Activated T-cell treated with anti-CD3 and anti-CD28 coated beads for 48 hours (primary cell): ENCODE data around the gene DHPS.
"Not testable (repeated sequence)": the region's sequence is repeated elsewhere in the genome, so short reads cannot be mapped to it uniquely, and the experiment has no call there.

Source experiments
- DNase-seq: peaks from one replicate; pipeline ENCODE4 v3.0.0-alpha.2; 2020; ENCODE audit warnings: low read depth

DHPS gene

DNA sequence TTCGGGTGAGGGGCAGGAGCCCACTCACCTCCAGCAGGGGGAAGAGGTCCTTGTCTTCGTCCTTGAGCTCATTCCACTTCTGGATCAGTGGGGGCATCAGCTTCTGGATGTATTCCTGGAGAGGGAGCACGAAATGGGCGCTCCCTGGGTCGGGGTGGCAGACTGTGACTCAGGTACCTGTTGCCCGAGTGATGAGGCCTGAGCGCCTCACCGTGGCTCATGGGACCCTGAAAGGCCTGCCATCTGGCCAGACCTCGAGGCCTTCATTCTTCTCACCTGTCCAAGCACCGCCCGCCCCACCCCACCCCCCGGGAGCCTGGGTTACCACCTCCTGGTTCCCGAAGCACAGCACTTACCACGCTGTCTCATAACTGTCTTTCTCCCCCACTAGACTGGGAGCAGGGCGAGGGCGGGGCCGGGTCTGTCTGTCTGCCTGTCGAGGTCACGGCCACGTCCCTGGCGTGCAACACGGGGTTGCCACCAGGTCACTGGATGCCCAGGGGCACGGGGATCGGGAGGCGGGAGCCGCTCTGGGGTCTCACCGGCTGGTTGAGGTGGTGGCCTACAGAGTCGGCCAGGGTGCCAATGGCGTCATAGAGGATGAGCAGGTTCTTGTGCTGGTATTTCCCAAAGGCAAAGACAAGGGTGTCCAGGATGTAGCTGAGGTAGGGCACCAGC, 24.1 kb upstream of the DHPS start:
- no peak for DNase-seq

DNA sequence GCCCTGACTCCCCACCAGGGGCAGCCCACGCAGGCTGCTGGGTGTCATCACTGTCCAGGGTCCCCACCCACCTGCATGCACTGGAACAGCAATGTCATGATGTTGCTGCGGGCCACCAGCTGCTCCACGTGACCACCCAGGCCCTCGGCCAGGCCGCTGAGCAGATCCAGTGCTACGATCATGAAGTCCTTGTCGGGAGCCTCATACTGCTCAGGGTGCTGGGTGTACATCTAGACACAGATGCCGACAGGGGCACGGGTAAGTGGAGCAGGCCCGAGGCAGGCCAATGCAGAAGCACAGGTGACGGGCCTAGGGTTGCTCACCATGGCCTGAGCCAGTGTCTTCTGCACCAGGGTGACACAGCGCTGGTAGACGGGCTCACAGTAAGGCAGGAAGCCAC, 23.5 kb upstream of the DHPS start:
- no peak for DNase-seq

DNA sequence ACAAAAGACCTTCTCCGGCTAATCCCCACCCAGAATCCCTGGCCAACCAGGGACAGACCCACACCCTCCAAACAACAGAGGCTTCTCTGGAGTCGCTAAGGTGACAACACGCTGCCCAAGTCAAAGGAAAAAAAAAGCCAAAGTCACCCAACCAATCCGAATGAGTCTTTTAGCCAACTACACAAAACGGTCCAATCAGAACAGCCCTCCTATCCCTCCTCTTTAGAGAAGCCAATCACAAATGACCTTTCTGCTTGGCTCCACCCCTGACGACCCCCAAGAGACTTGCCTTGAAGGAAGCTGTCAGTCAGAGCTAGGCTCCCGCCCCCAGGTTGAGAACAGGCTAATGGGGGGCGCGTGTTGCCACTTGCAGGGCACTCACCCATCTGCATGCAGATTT, 21.4 kb upstream of the DHPS start:
- no peak for DNase-seq

DNA sequence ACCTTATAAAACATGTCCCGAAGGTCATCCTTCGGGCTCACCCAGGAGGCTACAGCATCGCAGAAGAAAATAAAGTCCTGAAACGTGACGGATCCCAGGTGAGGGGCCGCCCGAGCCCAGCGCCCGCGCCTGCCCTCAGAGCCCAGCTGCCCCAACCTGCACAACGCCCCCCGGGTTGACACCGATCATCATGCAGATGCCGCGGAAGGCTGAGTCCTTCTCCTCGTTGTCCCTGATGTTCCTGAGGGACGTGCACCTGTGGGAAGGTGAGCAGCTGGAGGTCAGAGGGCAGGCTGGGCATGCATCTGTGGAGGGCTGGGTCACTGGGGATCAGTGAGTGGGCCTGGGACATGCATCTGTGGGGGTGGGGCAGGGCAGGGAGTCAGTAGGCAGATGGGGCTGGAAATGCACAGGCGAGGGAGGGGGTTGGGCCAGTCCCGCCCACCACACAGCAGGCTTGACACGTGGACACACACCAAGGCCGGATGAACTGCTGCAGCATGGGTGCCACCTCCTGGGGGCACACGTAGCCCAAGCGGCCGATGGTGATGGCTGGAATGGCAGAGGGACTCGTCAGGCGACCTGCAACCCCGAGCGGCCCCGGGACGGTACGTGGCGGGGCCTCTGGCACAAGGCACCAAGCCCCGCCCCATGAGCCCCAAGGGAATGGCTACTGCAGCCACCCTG, 20.1 kb upstream of the DHPS start:
- DNase-seq, result no peak

DNA sequence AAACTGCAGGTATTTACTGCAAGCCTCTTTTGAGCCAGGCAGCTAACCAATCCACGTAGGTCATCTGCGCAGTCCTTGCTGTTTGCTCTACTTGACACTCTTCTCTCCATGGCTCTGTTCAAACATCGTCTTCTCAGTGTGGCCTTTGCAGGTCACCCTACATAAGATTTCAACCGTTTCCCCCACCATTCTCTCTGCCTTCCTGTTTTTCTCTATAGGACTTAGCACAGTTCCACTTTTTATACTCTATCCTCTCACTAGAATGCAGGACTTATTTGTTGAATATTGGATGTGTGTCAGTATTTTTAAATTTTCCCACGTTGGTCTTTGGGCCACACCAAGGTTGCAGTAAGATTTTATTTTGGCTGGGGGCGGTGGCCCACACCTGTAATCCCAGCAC, 16.5 kb upstream of the DHPS start:
- DNase-seq, result no peak

DNA sequence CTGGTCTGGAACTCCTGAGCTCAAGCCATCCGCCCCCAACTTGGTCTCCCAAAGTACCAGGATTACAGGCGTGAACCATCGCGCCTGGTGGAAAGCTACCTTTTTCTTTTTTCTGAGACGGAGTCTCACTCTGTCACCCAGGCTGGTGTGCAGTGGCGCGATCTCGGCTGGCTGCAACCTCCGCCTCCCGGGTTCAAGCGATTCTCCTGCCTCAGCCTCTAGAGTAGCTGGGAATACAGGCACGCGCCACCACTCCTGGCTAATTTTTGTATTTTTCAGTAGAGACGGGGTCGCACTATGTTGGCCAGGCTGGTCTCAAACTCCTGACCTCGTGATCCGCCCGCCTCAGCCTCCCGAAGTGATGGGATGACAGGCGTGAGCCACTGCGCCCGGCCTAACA, 15.7 kb upstream of the DHPS start:
- DNase-seq, result not testable (repeated sequence)

DNA sequence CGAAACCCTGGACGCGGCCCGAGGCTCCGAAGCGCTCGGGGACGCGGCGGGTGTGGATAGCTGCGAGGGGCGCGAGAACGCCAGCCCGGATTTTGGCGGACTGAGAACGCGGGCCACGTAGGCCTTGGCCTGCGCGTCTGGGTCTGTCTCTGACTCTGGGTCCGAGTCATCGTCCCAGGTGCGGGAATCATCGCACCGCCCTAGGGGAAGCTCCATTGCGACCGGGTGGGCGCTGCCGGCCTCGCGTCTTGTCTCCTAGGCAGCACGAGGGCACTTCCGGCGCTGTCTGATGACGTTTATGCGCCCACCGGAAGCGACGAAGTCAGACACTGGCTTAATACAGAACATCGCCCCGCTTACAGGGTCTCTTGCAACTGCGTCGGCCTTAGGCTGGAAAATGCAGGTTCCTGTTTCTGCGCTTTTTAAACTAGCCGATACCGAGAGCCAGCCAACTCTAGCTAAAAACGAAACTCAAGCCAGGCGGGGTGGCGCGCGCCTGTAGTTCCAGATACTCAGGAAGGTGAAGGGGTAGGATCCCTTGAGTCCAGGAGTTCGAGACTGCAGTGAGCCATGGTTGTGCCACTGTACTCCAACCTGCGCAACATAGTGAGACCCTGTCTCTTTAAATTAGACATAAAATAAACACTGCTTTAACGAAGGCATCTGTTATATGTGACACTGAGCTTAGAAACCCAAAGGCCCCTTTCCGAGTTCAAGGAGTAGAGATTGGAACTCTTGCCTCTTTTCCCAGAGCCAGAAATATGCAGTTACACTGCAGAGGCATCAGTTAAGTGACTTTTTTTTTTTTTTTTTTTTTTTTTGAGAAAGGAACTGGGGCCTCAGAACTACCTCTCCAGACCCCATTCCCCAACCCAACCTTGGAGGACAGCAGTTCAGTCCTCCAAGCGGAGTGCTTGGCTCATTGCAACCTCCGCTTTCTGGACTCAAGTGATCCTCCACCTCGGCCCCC, 15.0 kb upstream of the DHPS start, which contains the start of gene FBXW9:
Gene FBXW9, minus strand, starts transcription at position 266 of the 970 bp plus-strand sequence. Its CDS starts 50 bp downstream, at position 216.
- peak; percentile 95 for DNase-seq

DNA sequence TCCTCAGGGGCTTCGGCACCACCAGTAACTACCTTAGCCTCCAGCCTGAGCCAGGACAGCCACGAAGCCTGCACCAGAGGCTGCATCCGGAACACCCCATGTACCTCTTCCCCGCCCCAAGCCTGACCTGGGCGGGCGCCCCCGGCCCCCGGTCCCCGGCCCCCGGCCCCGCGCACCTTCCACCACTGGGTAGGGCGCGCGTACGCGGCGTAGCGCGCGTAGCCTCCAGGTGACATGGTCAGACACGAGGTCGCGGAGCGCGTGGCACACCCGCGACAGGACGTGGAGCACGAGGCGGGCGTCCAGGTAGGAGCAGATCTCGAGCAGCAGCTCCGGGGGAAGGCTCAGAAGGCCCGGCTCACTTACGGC, 14.3 kb upstream of the DHPS start:
- DNase-seq, result no peak

DNA sequence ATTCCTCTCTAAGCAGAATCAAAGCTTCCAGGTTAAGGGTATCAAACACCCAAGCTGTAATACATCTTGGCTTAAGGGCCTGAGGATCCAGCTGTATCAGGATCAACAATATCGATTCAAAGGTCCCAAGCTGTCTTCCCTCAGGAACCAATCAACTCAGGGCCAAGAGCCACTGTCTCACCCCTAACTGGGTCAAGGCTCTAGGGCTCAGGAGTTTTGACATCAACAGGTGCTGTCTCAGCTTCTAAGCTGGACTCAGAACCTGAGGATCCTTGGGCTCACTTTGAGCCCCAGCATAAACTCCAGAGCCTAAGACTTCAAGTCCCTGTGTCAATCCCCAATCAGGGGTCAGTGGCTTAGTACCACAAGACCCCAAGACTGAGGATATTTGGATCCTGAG, 13.8 kb upstream of the DHPS start:
- DNase-seq, result no peak

DNA sequence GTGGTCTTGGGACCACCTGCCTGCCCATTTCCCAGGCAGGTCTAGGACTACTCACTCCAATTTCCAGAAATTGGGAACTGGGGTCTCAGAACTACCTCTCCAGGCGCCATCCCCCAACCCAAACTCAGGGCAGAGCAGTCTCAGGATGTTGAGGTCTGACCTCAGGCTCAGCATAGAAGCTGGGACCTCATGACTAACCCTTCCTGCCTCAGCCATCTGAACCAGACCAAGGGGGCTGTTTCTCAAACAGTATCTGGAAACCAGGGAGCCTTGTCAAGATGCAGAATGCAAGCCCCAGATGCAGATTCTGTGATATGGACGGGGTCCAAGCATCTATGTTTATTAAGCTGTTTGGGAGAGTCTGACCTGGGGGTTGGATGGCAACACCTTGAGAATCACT, 13.4 kb upstream of the DHPS start:
- DNase-seq, result no peak

DNA sequence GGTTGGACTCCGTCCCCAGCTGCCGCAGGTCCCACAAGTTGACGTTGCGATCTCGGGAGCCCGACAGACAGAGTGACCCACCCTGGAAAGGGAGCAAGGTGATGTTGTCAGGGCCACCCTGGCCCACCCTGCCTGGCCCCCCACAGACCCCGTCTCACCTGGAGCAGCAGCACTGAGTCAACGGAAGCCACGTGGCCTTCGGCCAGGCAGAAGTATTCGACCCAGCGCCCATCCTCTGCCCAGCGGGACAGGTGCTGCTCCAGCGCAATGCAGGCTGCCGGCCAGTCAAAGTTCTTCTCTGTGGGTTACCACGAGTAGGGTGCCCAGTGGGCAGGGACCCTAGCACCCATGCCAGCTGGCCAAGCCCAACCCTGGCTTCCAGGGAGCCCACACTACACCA, 13.0 kb upstream of the DHPS start:
- DNase-seq, result no peak

DNA sequence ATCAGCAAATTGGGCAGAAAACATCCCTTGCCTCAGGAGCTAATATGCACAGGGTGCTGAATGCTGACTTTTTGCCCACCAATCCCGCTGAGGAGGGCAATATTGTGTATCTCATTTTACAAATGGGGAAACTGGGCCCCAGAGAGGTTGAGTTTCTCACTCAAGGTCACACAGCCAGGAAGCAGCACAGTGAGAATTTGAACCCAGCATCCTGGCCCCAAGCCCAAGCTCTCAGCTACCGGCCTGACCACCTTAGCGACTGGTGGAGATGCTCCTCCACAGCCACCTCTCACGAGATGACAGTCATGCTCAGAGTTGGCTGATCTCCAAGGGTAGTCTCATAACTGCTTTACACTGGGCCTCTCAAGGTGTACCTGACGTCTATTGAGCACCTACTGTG, 11.3 kb upstream of the DHPS start:
- DNase-seq, result no peak

DNA sequence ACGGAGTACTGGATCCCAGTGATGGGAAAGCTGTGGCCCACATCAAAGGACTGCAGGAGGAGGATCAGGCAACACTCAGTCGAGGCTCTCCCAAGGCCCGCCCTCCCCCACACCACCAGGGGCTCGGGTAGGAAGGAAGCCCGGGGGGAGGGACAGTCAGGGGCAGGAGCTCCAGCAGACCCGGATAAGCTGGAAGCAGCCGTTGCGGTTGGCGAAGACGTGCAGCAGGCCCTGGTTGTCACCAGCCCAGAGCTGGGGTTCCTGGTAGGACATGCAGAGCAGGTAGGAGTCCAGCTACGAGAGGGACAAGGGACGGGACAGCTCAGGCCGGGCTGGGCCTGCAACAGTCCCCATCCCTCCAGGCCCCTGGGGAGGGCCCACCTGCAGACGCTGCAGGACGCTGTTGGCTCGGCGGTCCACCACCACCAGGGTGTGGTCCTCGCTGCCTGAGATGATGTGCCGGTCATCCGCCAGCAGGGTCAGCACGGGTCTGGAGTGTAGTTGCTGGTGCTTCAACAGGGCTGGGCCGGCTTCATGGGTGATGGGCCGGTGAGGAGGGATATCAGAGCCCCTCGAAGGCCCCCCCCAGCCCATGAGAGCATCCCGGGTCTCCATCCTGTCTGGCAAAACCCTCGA, 8.0 kb upstream of the DHPS start:
- DNase-seq, result no peak

DNA sequence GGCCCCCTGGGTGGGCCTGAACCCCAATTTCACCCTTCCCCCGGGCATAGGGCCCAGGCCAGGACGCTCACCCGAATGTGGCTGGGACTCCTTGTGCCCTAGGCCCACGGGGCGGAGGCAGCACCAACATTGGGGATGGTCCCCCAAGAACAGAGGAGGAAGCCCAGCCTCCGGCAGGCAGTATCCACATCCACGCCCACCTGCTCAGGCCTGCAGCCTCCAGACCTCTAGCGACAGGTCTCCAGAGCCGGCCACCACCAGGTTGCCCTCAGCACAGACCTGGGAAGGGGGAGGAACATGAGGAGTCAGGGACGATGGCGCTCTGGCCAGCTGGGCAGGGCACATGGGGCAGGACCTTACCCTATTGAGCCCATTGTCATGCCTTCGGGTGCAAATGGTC, 7.3 kb upstream of the DHPS start:
- DNase-seq, result no peak

DNA sequence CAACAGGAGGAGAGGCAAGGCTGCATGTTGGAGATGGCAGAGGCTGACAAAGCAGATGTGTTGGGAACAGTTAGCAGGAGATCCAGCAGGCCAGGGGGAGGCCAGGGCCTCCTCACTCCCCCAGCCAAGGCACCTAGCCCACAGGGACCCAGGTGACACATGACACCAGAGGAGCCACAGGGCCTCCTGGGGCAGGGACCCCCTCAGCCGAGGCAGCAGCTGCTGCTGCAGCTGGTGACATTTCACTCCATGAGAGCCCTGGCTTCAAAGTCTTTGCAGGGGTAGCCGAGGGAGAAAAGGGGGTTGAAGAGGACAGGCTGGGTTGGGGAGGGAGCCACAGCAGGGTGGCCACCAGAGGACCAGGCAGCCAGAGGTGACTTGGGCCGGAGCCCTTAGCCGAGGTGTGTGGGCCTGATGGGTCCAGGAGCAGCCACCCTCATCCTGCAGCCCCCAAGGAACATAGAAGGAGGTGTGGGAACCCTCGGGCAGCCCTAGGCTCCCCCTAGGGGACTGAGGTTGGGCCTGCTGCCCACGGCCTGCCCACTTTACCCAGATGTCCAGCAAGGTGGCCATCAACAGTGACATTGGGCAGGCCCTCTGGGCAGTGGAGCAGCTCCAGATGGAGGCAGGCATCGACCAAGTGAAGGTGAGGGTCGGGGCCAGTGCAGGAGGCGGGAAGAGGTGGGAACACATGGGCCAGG, 6.0 kb upstream of the DHPS start, which contains the start of gene GNG14:
Gene GNG14, plus strand, starts transcription at position 503 of the 701 bp plus-strand sequence. Its CDS starts 51 bp downstream, at position 554.
- DNase-seq, result no peak

DNA sequence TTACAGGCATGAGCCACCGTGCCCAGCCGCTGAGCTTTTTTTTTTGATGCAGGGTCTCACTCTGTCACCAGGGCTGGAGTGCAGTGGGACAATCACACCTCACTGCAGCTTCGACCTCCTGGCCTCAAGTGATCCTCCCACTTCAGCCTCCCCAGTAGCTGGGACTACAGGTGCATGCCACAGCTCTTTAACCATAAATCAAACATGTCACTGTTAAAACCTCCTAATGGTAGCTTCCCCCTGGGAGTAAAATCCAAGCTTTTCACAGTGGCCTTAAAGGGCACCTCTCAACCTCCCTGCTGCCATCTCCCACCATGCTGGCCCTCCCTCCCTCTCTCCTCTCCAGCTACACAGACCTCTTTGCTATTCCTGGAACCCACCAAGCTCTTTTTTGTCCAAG, 4.2 kb upstream of the DHPS start:
- DNase-seq, result no peak

DNA sequence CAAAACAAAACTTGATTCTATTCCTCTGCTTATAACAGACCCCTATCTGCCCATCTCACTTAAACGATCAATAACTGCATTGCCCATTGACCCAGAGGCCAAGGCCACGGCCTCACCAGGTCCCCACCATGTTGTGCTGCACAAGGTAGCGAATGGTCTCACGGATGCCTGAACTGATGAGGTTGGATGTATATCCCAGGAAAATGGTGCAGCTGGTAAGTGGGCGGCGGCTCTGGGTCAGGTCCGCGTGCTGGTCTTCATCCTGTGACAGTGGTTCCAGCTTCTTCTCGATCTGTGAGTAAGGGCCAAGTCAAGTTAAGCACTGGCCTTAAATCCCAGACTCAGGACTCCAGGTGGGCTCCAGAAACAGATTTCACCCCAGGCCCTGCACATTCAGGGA, 1.6 kb downstream of the DHPS start:
- DNase-seq, result no peak

DNA sequence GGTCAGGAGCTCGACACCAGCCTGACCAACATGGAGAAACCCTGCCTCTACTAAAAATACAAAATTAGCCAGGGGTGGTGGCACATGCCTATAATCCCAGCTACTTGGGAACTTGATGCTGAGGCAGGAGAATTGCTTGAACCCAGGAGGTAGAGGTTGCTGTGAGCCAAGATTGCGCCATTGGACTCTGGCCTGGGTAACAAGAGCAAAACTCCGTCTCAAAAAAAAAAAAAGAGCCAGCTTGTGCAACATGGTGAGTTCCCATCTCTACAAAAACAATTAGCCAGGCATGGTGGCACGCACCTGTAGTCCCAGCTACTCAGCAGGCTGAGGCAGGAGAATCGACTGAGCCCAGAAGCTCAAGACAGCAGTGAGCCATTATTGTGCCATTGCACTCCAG, 3.6 kb downstream of the DHPS start:
- DNase-seq, result not testable (repeated sequence)

DNA sequence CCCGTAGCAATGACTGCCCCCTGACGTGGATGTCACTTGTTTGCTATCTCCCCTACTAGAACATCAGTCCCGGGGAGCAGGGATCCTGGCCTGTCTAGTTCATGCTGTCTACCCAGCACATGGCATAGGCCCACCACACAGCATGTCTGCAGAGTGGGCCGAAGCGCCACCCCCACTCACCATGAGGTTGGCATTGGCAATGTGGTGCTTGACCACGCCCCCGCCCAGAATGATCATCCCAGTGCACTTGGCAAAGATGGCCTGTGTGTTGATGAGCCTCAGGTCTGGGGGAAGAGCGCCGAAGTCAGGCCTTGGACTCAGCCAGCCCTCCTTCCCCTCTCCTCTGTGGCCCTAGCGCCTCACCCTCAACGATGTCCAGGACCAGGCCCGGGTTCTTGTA, 4.8 kb downstream of the DHPS start:
- DNase-seq, result no peak

DNA sequence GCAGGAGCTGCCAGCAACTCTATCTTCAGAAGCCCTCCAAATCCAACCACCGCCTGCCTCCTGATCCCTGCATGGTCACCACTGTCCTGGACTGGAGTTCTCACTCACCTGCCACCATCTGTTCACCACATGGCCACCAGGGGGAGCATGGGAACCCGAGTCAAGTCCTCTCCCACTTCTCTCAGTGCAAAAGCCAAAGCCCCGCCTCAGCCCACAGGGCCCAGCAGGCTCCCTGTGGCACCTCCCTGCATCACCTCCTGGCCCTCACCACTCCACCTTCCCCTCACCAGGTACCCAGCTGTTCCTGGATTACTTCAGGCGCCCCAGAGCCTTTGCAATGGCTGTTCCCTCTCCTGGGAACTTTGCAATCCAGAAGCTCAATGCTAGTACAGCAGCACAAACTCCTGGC, 5.3 kb downstream of the DHPS start:
- peak; percentile 83 for DNase-seq

DNA sequence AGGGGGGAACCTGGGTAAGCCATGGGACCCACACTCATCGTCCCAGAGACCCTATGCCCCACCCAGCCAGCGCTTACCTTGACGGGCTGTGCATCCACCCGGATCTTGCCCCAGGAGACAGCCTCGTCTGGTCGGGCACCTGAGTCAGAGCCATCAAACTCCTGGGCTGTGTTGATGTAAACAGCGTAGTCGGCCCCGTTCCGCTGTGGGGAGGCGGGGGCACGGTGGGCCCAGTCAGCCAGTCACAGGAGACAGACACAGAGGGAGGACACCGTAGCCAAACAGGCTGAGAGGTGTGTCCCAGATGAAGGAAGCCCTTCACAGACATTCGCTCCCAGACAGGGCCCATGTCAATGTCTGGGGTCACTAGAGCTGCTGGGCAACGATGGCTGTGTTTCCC, 5.7 kb downstream of the DHPS start:
- DNase-seq, result no peak

DNA sequence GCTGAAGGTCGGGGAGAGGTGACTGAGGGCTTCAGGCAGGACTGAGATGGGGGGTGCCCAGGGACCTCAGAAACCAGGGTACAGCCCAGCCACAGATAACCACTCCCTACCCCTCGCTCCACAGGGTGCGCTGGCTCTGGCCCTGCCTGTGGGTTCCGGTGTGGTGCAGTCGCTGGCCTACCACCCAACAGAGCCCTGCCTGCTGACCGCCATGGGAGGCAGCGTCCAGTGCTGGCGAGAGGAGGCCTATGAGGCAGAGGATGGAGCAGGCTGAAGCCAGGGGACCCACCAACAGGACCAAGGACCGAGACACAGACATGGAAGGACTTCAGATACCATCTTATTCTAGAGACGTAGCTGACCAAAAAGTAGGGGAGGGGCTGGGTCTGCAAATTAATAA, 6.3 kb downstream of the DHPS start:
- DNase-seq, result no peak
